ENCODE results near the gene TRABD2B.

- no peak for TF ChIP-seq NFYB (CRISPR knock-in tag; IDR thresholded peaks at IDR 0.05)
- no peak for TF ChIP-seq CTCF (CRISPR knock-in tag; IDR thresholded peaks at IDR 0.05)
- no peak for TF ChIP-seq MAX (IDR thresholded peaks at IDR 0.05)
- TF ChIP-seq TCF7 (IDR thresholded peaks at IDR 0.05; ENCODE audit: low read depth): no peak
- no peak for TF ChIP-seq ZBTB14 (CRISPR knock-in tag; IDR thresholded peaks at IDR 0.05)
Measured at GRCh38 chr1:47890779-47891178, 106.4 kb downstream of the TRABD2B start.
